Activated CD4-positive, alpha-beta T cell treated with anti-CD3 and anti-CD28 coated beads, Interleukin-2, amount 50 U/mL, for 4 hours (primary cell): ENCODE measurements around the gene RAB23.
A peak's percentile ranks its signal among the peaks of the same experiment; 100 is the strongest.

ENCODE experiments used
- DNase-seq, 2 experiments: peaks; one replicate each; pipeline ENCODE4 v3.0.0-alpha.2; 2020

The RAB23 gene

GRCh38 chr6:57177545-57178265 is 44.4 kb downstream of the RAB23 start:
- no peak for DNase-seq

GRCh38 chr6:57174511-57174907 is 47.6 kb downstream of the RAB23 start:
- no peak for DNase-seq

GRCh38 chr6:57173886-57174510 is 48.1 kb downstream of the RAB23 start:
- DNase-seq = no peak

- peak; percentile 2 to 5 for DNase-seq
These were observed 48.8 kb downstream of the RAB23 start for GRCh38 chr6:57173056-57173885.

- peak; percentile 85 to 87 for DNase-seq
These were observed 49.7 kb downstream of the RAB23 start, which contains the start of gene BAG2 for GRCh38 chr6:57172136-57173055. Gene BAG2, plus strand, starts transcription at chr6:57172326. Its CDS starts 372 bp downstream, at chr6:57172698.

GRCh38 chr6:57165080-57165479 is 57.0 kb downstream of the RAB23 start:
- no peak for DNase-seq

GRCh38 chr6:57163956-57164355 is 58.2 kb downstream of the RAB23 start:
- DNase-seq = no peak

- no peak for DNase-seq
These were observed 59.6 kb downstream of the RAB23 start for GRCh38 chr6:57162516-57162915.

- DNase-seq = no peak
These were observed 60.1 kb downstream of the RAB23 start for GRCh38 chr6:57162028-57162427.

GRCh38 chr6:57159127-57159526 is 63.0 kb downstream of the RAB23 start:
- DNase-seq = no peak

GRCh38 chr6:57158658-57159057 is 63.4 kb downstream of the RAB23 start:
- no peak for DNase-seq

GRCh38 chr6:57147955-57148858 is 73.9 kb downstream of the RAB23 start:
- no peak for DNase-seq

GRCh38 chr6:57147401-57147800 is 74.7 kb downstream of the RAB23 start:
- DNase-seq = no peak

GRCh38 chr6:57143690-57144089 is 78.4 kb downstream of the RAB23 start:
- DNase-seq = no peak

GRCh38 chr6:57142178-57142525 is 80.0 kb downstream of the RAB23 start:
- no peak for DNase-seq

- DNase-seq = no peak
These were observed 80.5 kb downstream of the RAB23 start for GRCh38 chr6:57141451-57142177.

GRCh38 chr6:57138026-57138425 is 84.1 kb downstream of the RAB23 start:
- DNase-seq = no peak

- DNase-seq = no peak
These were observed 84.8 kb downstream of the RAB23 start for GRCh38 chr6:57137350-57137749.
